GM19099 (cell line): ENCODE measurements around the gene AQP12A.
"Not testable (repeated sequence)": the region's sequence is repeated elsewhere in the genome, so short reads cannot be mapped to it uniquely, and the experiment has no call there.

Experiments
- POLR2A ChIP-seq: IDR thresholded peaks from 3 replicates; pipeline ENCODE4 v1.6.1; 2011; ENCODE audit warnings: low read depth; ENCODE audit not compliant: insufficient read length; ENCODE audit errors: extremely low read depth

AQP12A gene

GRCh38 chr2:240691631-240692420 lies at the start of gene AQP12A:
Gene AQP12A, plus strand, starts transcription at chr2:240691866. Its CDS starts 48 bp downstream, at chr2:240691914.
- TF ChIP-seq POLR2A: not testable (repeated sequence)

GRCh38 chr2:240642061-240642805 lies 49.4 kb upstream of the AQP12A start:
- no peak for TF ChIP-seq POLR2A

- TF ChIP-seq POLR2A: no peak
Observed at GRCh38 chr2:240642806-240643092, 48.9 kb upstream of the AQP12A start.

- TF ChIP-seq POLR2A: no peak
Observed at GRCh38 chr2:240643093-240643810, 48.4 kb upstream of the AQP12A start.

GRCh38 chr2:240643811-240644150 lies 47.9 kb upstream of the AQP12A start:
- TF ChIP-seq POLR2A: no peak

- TF ChIP-seq POLR2A: no peak
Observed at GRCh38 chr2:240644171-240644651, 47.5 kb upstream of the AQP12A start.

GRCh38 chr2:240644859-240645301 lies 46.8 kb upstream of the AQP12A start:
- TF ChIP-seq POLR2A: no peak

GRCh38 chr2:240645346-240645745 lies 46.3 kb upstream of the AQP12A start:
- no peak for TF ChIP-seq POLR2A

- no peak for TF ChIP-seq POLR2A
Observed at GRCh38 chr2:240645801-240646175, 45.9 kb upstream of the AQP12A start.

- no peak for TF ChIP-seq POLR2A
Observed at GRCh38 chr2:240646176-240646899, 45.3 kb upstream of the AQP12A start.

GRCh38 chr2:240646900-240647502 lies 44.7 kb upstream of the AQP12A start:
- TF ChIP-seq POLR2A: no peak

GRCh38 chr2:240647503-240648154 lies 44.0 kb upstream of the AQP12A start:
- TF ChIP-seq POLR2A: no peak

- no peak for TF ChIP-seq POLR2A
Observed at GRCh38 chr2:240648155-240648649, 43.5 kb upstream of the AQP12A start.

GRCh38 chr2:240648650-240649275 lies 42.9 kb upstream of the AQP12A start:
- no peak for TF ChIP-seq POLR2A

- no peak for TF ChIP-seq POLR2A
Observed at GRCh38 chr2:240649331-240649730, 42.3 kb upstream of the AQP12A start.
